ENCODE measurements around the gene NUP93. TPM values are rescaled to one million over a fixed set of nuclear protein-coding genes. Genes with fewer than 3 reads are reported as not detected.

The NUP93 gene
- total and polyA plus RNA-seq, 7 donors = 13.8 to 35.8 (median 21.4) TPM

GRCh38 chr16:56895813-56896212, 165.9 kb downstream of the NUP93 start:
- Histone ChIP-seq H3K27me3 (no peaks in the 10 kb centered on the region), H3K4me1 (no peaks in the 10 kb centered on the region), H3K9me3 (no peaks in the 10 kb centered on the region), H3K27ac (no peak overlapping the region), H3K36me3 (no peaks in the 10 kb centered on the region), H3K4me3 (no peak overlapping the region)
- intact Hi-C loops (cut with DNase I) = no loop called here
- no peak for DNase-seq
- WGBS, 2 donors = 62 to 81% methylated on average over 4 of the region's 4 CpGs
- TF ChIP-seq POLR2AphosphoS5 (IDR thresholded peaks at IDR 0.05) (no peak), EP300 (IDR thresholded peaks at IDR 0.05) (no peak), CTCF (IDR thresholded peaks at IDR 0.05) (no peak), POLR2A (IDR thresholded peaks at IDR 0.05) (no peak)

- TF ChIP-seq POLR2AphosphoS5 (IDR thresholded peaks at IDR 0.05) (no peak), CTCF (IDR thresholded peaks at IDR 0.05) (no peak)
- Histone ChIP-seq H3K4me1 (no peaks in the 10 kb centered on the region), H3K9me3 (no peaks in the 10 kb centered on the region), H3K27ac (no peak overlapping the region), H3K4me3 (no peak overlapping the region), H3K36me3 (no peaks in the 10 kb centered on the region), H3K27me3 (no peaks in the 10 kb centered on the region)
- no peak for DNase-seq
- WGBS, 2 donors = 20 to 64% methylated on average over 3 of the region's 3 CpGs
- intact Hi-C loops (cut with DNase I) = no loop called here
These were observed 166.3 kb downstream of the NUP93 start for GRCh38 chr16:56896244-56896643.

- no peak overlapping the region for H3K4me3 ChIP-seq
- 74 to 86% methylated on average over 8 of the region's 8 CpGs for WGBS, 2 donors
- no peak overlapping the region for H3K27ac ChIP-seq
- H3K9me3 ChIP-seq = no peaks in the 10 kb centered on the region
- no peaks in the 10 kb centered on the region for H3K36me3 ChIP-seq
- DNase-seq = no peak
- intact Hi-C loops (cut with DNase I) = no loop called here
- no peaks in the 10 kb centered on the region for H3K4me1 ChIP-seq
- TF ChIP-seq POLR2A (IDR thresholded peaks at IDR 0.05) (no peak), CTCF (IDR thresholded peaks at IDR 0.05) (no peak), POLR2AphosphoS5 (IDR thresholded peaks at IDR 0.05) (no peak), EP300 (IDR thresholded peaks at IDR 0.05) (no peak)
- H3K27me3 ChIP-seq = no peaks in the 10 kb centered on the region
These were observed 167.3 kb downstream of the NUP93 start for GRCh38 chr16:56897026-56897799.

- intact Hi-C loops (cut with DNase I) = no loop called here
- Histone ChIP-seq H3K36me3 (no peaks in the 10 kb centered on the region), H3K27me3 (no peaks in the 10 kb centered on the region), H3K27ac (no peak overlapping the region), H3K9me3 (no peaks in the 10 kb centered on the region), H3K4me3 (no peak overlapping the region), H3K4me1 (no peaks in the 10 kb centered on the region)
- no peak for DNase-seq
- TF ChIP-seq POLR2AphosphoS5 (IDR thresholded peaks at IDR 0.05) (no peak), EP300 (IDR thresholded peaks at IDR 0.05) (no peak), CTCF (IDR thresholded peaks at IDR 0.05) (no peak), POLR2A (IDR thresholded peaks at IDR 0.05) (no peak)
- 72 to 90% methylated on average over 8 of the region's 8 CpGs for WGBS, 2 donors
These were observed 168.9 kb downstream of the NUP93 start for GRCh38 chr16:56898847-56899246.

Small RNA genes within 50 kb of the gene (small RNA-seq; reads per million reads assigned to genes)
- gene MIR138-2 = 0 to 0.22 (median 0) reads per million in 3 donors

Other genes starting within 250 kb of the NUP93 start
- gene BBS2, start 210.1 kb upstream of the NUP93 start, total RNA-seq = 10 to 100 TPM; 40.8 to 74.2 (median 48.0) TPM
- gene BBS2, start 210.1 kb upstream of the NUP93 start, polyA plus RNA-seq = 10 to 100 TPM; 13.2 to 33.6 (median 25.7) TPM
- not detected for gene MT4, start 165.1 kb upstream of the NUP93 start, total RNA-seq
- not detected for gene MT4, start 165.1 kb upstream of the NUP93 start, polyA plus RNA-seq
- gene MT3, start 140.6 kb upstream of the NUP93 start, total RNA-seq = 1 to 10 TPM in 2 of 4 donors, not detected in 2; 4.3 to 9.6 TPM
- 1 to 10 TPM; 3.5 to 6.0 (median 4.0) TPM for gene MT3, start 140.6 kb upstream of the NUP93 start, polyA plus RNA-seq
- gene MT2A, start 121.5 kb upstream of the NUP93 start, total RNA-seq = 100 to 1,000 TPM in 2 of 4 donors, 10 to 100 TPM in 2; 37.5 to 161 (median 96.0) TPM
- gene MT2A, start 121.5 kb upstream of the NUP93 start, polyA plus RNA-seq = 100 to 1,000 TPM; 320 to 968 (median 400) TPM
- gene MT1E, start 104.3 kb upstream of the NUP93 start, total RNA-seq = 100 to 1,000 TPM in 2 of 4 donors, 10 to 100 TPM in 2; 96.9 to 295 (median 136) TPM
- 100 to 1,000 TPM in 2 of 3 donors, 10 to 100 TPM in 1; 82.0 to 813 (median 358) TPM for gene MT1E, start 104.3 kb upstream of the NUP93 start, polyA plus RNA-seq
- gene MT1M, start 97.5 kb upstream of the NUP93 start, total RNA-seq = 10 to 100 TPM in 2 of 4 donors, 1 to 10 TPM in 2; 3.9 to 40.7 (median 11.0) TPM
- gene MT1M, start 97.5 kb upstream of the NUP93 start, polyA plus RNA-seq = 100 to 1,000 TPM in 1 of 3 donors, 10 to 100 TPM in 2; 12.5 to 106 (median 43.7) TPM
- gene MT1A, start 91.5 kb upstream of the NUP93 start, total RNA-seq = 10 to 100 TPM in 2 of 4 donors, not detected in 2; 30.3 to 34.1 TPM
- gene MT1A, start 91.5 kb upstream of the NUP93 start, polyA plus RNA-seq = 10 to 100 TPM; 13.9 to 63.4 (median 29.4) TPM
- not detected for gene MT1B, start 78.2 kb upstream of the NUP93 start, total RNA-seq
- not detected for gene MT1B, start 78.2 kb upstream of the NUP93 start, polyA plus RNA-seq
- gene MT1F, start 72.2 kb upstream of the NUP93 start, total RNA-seq = 1 to 10 TPM in 3 of 4 donors, under 1 TPM in 1; 0.71 to 3.1 (median 2.6) TPM
- 100 to 1,000 TPM in 1 of 3 donors, 10 to 100 TPM in 1, 1 to 10 TPM in 1; 7.1 to 117 (median 48.1) TPM for gene MT1F, start 72.2 kb upstream of the NUP93 start, polyA plus RNA-seq
- 10 to 100 TPM in 2 of 4 donors, 1 to 10 TPM in 2; 2.0 to 12.9 (median 7.8) TPM for gene MT1G, start 62.1 kb upstream of the NUP93 start, total RNA-seq
- gene MT1G, start 62.1 kb upstream of the NUP93 start, polyA plus RNA-seq = 1,000 to 10,000 TPM in 1 of 3 donors, 100 to 1,000 TPM in 1, 10 to 100 TPM in 1; 47.9 to 2,487 (median 601) TPM
- gene MT1H, start 60.3 kb upstream of the NUP93 start, total RNA-seq = not detected
- gene MT1H, start 60.3 kb upstream of the NUP93 start, polyA plus RNA-seq = 100 to 1,000 TPM in 2 of 3 donors, 1 to 10 TPM in 1; 2.0 to 581 (median 133) TPM
- gene MT1X, start 47.7 kb upstream of the NUP93 start, total RNA-seq = 1,000 to 10,000 TPM in 1 of 4 donors, 100 to 1,000 TPM in 2, 10 to 100 TPM in 1; 90.3 to 1,592 (median 363) TPM
- 100 to 1,000 TPM; 206 to 513 (median 470) TPM for gene MT1X, start 47.7 kb upstream of the NUP93 start, polyA plus RNA-seq
- gene SLC12A3, start 135.1 kb downstream of the NUP93 start, total RNA-seq = not detected
- gene SLC12A3, start 135.1 kb downstream of the NUP93 start, polyA plus RNA-seq = under 1 TPM in 1 of 3 donors, not detected in 2; 0.16 TPM
- 10 to 100 TPM; 63.1 to 93.1 (median 73.1) TPM for gene HERPUD1, start 202.0 kb downstream of the NUP93 start, total RNA-seq
- gene HERPUD1, start 202.0 kb downstream of the NUP93 start, polyA plus RNA-seq = 100 to 1,000 TPM in 1 of 3 donors, 10 to 100 TPM in 2; 54.1 to 119 (median 59.2) TPM
- gene CETP, start 231.8 kb downstream of the NUP93 start, total RNA-seq = under 1 TPM in 2 of 4 donors, not detected in 2; 0.36 to 0.55 TPM
- 1 to 10 TPM in 2 of 3 donors, not detected in 1; 1.2 to 2.1 TPM for gene CETP, start 231.8 kb downstream of the NUP93 start, polyA plus RNA-seq